Urothelium cell line (cell line): ENCODE results near the gene CDT1.

Experiments
- DNase-seq: peaks from one replicate; pipeline ENCODE4 v3.0.0; 2011; ENCODE audit warnings: low spot score, mixed read lengths
- FAIRE-seq: peaks from 2 replicates; lab custom pipeline; 2011; peaks lifted over from hg19 to GRCh38; lab: Jason Lieb, UNC

CDT1 gene

GRCh38 chr16:88834670-88835069 is 31.1 kb downstream of the CDT1 start:
- FAIRE-seq (no peak), DNase-seq (no peak)

DNA sequence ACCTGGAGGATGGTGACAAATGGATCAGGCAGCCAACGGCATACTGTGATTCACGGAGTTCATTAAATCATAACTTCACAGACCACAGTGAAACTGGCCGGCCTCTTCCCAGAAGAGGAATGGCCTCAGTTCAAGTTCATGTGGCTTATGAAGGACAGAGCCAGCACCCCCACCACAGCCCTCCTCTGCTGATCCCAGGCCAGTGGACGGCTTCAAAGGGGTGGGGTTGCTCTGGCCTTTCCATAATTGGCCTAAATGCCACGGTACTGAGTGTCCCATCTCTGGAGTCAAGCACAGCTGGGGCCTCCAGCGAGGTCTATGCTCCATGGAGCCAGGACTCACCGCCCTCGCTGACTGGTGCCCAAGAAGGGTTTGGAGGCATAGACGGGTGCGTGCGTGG is 31.8 kb downstream of the CDT1 start:
- DNase-seq (no peak), FAIRE-seq (no peak)

GRCh38 chr16:88835818-88836217 is 32.2 kb downstream of the CDT1 start:
- DNase-seq = no peak
- no peak for FAIRE-seq

GRCh38 chr16:88836791-88837190 is 33.2 kb downstream of the CDT1 start:
- DNase-seq (no peak), FAIRE-seq (no peak)

DNA sequence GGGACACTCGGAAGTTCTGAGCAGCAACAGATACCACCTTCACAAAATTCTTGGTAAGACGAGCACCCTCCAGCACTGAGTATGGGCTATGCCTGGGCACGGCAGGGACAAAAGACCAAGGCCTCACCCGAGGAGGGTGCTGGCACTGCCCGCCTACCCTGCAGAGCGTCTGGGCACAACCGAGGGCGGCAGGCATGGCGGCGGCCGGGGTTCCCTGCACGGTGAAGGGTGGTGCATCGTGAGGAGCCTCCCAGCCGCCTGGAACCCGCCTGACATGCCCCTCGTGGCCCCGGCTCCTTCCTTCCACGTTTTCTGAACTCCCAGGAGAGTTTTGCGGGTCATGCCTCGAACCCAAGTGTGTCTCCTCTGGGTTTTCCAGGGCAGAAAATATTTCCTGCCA is 34.2 kb downstream of the CDT1 start:
- DNase-seq (no peak), FAIRE-seq (no peak)

GRCh38 chr16:88838566-88838965 is 35.0 kb downstream of the CDT1 start:
- FAIRE-seq (no peak), DNase-seq (no peak)

DNA sequence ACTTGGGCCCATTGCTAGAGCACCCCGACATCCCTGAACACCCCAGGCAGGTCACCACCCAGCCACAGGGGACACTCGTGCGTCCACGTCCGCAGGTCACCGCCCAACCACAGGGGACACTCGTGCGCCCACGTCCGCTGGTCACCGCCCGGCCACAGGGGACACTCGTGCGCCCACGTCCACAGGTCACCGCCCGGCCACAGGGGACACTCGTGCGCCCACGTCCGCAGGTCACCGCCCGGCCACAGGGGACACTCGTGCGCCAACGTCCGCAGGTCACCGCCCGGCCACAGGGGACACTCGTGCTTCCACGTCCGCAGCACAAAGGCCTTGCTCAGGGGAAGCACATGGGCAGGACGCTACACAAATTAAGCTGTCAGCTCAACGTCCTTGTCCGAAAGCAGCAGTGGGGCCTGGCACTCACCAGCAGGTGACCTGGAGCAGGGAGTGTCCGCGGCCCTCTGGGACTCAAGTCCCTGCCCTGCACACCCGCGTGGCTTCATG is 35.5 kb downstream of the CDT1 start:
- DNase-seq (peak; percentile 16), FAIRE-seq (peak; percentile 23)

DNA sequence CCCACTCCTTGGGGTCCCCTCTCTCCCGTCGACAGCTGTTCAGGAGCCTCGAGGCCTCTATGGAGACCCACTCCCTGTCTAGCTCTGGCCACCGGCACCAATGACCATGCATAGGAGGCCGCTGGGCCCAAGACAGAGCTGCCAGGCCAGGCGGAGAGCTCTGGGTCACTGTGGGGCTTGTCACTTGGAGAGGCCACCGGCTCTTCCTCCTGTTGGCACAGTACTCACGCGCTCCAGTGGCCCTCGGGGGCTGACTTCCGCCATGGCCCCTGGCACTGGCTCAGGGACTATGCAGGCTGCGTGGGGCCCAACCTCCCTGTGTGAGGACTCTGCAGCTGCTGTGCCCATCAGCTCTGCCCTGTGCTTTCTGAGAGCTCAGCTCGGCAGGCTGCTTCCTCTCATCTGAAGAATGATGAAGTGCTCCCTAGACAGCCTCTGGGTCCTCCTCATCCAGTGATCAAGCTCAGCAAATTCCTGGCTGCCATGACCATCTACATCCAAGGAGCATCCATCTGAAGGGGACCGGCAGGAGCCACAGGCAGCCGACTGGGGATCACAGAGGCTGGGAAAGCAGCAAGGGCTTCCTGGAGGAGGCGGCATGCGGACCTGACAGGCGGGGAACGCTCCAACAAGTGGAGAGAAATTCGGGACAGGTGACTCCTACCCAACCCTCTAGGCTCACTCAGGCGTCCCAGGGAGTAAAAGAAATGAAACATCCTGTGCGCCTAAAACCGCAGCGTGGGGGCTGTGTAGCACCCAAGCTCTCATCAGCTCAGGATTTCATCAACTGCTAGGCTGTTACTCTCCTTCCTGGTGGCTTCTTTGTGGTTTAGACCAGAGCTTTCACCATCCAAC is 36.4 kb downstream of the CDT1 start:
- no peak for FAIRE-seq

GRCh38 chr16:88840600-88841215 is 37.1 kb downstream of the CDT1 start:
- FAIRE-seq = no peak
- DNase-seq = no peak

More for the DNA sequence above, 36.4 kb downstream of the CDT1 start:
- DNase-seq = no peak

DNA sequence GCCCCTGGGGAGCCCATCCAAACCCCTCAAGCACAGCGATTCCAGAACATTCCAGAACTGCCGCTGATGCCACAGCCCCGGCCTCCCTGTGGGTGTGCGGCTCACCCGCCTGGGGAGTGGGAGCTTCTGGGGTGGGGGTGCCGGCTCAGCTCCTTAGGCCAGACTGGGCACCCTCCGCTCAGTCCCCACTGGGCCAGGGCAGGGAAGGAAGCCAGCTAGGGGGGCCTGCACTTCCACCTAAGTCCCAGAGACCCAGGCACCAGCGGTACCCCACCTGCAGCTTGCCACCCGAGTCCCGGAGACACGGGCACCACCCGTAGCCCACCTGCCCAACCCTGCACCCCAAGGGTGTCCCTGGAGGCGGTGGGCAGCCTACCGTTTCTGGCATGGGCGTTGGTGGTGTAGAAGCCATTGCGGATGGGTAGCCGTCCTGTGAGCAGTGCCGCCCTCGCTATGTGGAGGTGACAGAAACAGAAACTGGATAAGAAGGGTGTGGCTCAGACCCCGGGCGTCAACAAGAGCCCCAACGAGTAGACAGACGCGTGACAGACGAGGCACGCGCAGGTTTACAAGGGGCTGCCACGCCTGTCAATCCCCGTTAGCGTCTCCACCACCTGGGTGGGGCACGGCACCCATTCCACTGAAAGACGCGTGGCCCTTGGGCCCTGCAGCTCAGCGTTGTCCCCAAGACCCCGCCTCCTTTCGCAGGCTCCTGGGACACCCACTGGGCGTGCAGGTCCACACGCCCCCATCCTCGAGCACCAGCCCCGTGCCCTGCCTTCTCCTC is 38.1 kb downstream of the CDT1 start:
- FAIRE-seq = no peak

DNA sequence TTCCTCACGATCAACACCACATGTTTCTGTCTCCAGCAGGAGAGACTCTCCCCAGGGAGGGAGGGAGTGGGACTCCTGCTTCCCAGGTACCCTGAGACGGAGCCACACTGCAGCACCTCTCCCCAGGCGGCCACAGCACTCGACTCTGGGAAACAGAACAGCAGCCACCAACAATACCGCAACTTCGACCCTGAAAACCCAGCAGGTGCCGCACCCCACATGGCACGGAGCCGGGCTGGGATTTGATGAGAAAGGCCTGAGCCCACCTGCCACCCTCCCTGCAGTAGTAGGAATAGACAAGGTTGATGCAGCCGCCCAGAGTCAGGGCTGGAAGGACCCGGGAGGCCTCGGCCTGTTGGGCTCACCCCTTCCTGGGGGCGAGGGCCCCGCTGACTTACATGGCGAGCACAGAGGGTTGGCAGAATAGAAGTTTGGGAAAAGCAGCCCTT is 38.7 kb downstream of the CDT1 start:
- FAIRE-seq = no peak
- no peak for DNase-seq

More for the DNA sequence above, 38.1 kb downstream of the CDT1 start:
- no peak for DNase-seq

DNA sequence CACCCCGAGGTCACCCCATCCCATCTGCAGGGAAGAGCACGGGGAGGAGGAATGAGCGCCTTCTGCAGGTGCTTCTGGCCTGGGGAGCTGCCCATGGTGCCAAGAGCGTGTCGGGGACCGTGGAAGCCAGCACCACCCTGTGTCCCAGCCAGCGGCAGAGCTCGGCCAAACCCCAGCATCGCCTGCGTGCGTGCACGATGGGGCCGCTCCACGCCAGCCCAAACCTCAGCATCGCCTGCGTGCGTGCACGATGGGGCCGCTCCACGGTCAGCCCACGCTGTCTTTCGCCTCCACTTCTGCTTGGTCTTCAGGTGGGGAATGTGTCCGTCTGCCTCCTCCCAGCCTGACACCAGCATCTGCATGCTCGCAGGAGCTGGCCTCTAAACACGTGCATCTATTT is 39.2 kb downstream of the CDT1 start:
- DNase-seq = no peak
- FAIRE-seq = no peak

- DNase-seq (no peak), FAIRE-seq (no peak)
Measured at GRCh38 chr16:88843256-88843655, 39.7 kb downstream of the CDT1 start.

DNA sequence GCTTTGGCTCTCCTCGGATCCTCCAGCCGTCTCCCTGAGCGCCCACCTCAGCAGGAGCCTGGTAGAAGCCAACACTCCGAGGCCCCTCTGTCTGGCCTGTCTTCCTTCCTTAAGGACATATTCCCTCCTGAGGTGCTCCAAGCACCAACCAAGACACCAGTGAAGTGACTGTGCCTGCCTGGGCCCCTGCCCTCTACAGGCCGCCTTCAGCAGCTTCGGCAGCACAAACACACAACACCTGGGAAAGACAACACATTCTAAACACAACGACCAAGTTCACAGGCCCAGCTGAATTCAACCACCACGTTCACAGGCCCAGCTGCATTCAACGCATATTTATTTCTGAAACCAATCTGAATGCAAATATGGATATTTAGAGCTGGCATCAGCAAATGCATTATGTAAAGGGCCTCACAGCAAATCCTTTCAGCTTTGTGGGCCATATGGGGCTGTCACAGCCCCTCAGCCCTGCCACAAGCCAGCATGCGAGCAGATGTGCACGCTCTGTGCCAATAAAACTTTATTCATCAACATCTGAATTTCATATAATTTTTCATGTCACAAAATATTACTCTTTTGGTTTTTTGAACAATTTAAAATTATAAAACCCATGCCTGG is 40.9 kb downstream of the CDT1 start:
- no peak for FAIRE-seq
- DNase-seq = no peak

DNA sequence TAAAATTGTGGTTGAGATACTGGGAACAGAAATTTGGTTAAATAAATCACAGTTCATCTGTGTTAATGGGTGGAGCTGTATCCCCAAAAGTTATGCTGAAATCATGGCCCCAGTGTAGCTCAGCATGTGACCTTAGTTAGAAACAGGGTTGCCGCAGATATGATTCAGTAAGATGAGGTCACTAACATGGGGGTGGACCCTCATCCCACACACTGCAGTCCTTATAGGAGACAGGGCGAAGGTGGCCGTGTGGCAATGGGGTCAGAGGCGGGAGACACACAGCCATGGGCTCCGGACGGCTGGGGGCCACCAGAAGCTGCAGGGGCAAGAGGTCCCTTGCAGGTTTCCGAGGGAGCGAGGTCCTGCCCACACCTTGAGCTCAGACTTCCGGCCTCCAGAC is 42.5 kb downstream of the CDT1 start:
- FAIRE-seq = no peak
- DNase-seq = no peak

DNA sequence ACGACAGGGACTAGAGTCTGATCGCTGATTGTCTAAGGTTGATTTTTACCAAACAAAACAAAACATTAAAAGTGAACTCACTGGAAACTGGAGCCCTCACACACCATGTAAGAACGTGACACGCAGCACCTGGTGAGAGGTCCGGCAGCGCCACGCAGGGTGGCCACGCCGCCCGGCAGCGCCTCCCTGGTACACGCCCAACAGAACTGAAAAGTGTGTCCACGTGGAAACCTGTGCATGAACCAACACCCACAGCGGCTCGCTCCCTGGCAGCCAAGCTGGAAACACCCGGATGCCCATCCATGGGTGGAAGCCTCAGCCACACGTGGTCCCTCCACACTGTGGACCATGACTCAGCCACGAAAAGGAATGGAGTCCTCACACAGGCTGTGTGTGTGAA is 44.1 kb downstream of the CDT1 start:
- FAIRE-seq = no peak
- no peak for DNase-seq

GRCh38 chr16:88848557-88848956 is 45.0 kb downstream of the CDT1 start:
- no peak for FAIRE-seq
- DNase-seq = no peak

GRCh38 chr16:88850531-88851199 is 47.1 kb downstream of the CDT1 start:
- FAIRE-seq (no peak), DNase-seq (no peak)

GRCh38 chr16:88851616-88852015 is 48.0 kb downstream of the CDT1 start:
- FAIRE-seq = no peak
- no peak for DNase-seq

GRCh38 chr16:88853325-88853941 is 49.8 kb downstream of the CDT1 start:
- DNase-seq (no peak), FAIRE-seq (no peak)
